Measurements from ENCODE around the gene IFIT1B.

DNA sequence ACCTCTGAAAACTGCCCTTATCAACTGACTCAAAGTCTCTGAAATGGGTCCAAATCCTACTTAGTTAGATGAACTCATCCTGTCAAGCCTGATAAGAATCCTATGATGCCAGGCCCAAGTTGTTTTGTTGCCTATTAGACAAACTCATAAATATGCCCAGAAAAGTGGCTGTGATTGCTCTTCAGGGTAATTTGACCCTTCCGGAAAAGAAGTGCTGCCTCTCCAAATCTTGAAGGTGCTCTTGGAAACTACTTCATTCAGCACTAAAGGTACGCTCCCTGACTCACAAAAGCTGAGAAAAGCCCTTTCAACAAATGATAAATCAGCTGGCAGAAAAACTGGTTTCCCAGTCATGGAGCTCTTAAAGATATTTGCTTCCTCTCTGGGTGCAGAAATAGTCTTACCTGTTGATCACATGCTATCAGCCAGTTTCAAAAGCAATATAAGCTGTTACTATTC, 43.2 kb downstream of the IFIT1B start:
- TF ChIP-seq POU2F2 (IDR thresholded peaks at IDR 0.05; ENCODE audit: low read depth, low read length) (no peak), POLR2A (IDR thresholded peaks at IDR 0.05; ENCODE audit: low read depth, low read length) (no peak), TAF1 (IDR thresholded peaks at IDR 0.05; ENCODE audit: low read depth, low read length) (no peak), POLR2AphosphoS5 (IDR thresholded peaks at IDR 0.05; ENCODE audit: low read depth, low read length) (no peak), SPI1 (IDR thresholded peaks at IDR 0.05; ENCODE audit: low read depth, low read length) (no peak)
